Vagina (tissue), 2 donors: ENCODE measurements around the gene ANKRD44.
"Not testable (repeated sequence)": the region's sequence is repeated elsewhere in the genome, so short reads cannot be mapped to it uniquely, and the experiment has no call there.

Experiments used
- POLR2A ChIP-seq, 2 donors: fragments of 450-650 bp; IDR thresholded peaks; one replicate each; pipeline ENCODE4 v1.6.1; 2017; ENCODE audit warnings: antibody characterized with exemption in 2 of 2, mild to moderate bottlenecking in 2 of 2, moderate library complexity in 2 of 2
- TF ChIP-seq, protein P1 (sequence below), 3 experiments: fragments of 450-650 bp in 2 of 3; fragments of 200-600 bp in 1 of 3; sonication (generic) in 1 of 3; IDR thresholded peaks; one replicate each; pipeline ENCODE4 v1.5.1; 2017 to 2019; ENCODE audit warnings: antibody characterized with exemption in 3 of 3, mild to moderate bottlenecking in 2 of 3, moderate library complexity in 2 of 3

DNA sequence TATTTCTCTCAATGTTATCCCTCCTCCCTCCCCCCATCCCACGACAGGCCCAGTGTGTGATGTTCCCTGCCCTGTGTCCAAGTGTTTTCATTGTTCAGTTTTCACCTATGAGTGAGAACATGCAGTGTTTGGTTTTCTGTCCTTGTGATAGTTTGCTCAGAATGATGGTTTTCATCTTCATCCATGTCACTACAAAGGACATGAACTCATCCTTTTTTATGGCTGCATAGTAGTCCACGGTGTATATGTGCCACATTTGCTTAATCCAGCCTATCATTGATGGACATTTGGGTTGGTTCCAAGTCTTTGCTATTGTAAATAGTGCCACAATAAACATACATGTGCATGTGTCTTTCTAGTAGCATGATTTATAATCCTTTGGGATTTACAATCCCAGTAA lies 289.7 kb downstream of the ANKRD44 start:
- TF ChIP-seq POLR2A (IDR thresholded peaks at IDR 0.05): not testable (repeated sequence)
- TF ChIP-seq, protein P1, sequence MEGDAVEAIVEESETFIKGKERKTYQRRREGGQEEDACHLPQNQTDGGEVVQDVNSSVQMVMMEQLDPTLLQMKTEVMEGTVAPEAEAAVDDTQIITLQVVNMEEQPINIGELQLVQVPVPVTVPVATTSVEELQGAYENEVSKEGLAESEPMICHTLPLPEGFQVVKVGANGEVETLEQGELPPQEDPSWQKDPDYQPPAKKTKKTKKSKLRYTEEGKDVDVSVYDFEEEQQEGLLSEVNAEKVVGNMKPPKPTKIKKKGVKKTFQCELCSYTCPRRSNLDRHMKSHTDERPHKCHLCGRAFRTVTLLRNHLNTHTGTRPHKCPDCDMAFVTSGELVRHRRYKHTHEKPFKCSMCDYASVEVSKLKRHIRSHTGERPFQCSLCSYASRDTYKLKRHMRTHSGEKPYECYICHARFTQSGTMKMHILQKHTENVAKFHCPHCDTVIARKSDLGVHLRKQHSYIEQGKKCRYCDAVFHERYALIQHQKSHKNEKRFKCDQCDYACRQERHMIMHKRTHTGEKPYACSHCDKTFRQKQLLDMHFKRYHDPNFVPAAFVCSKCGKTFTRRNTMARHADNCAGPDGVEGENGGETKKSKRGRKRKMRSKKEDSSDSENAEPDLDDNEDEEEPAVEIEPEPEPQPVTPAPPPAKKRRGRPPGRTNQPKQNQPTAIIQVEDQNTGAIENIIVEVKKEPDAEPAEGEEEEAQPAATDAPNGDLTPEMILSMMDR (IDR thresholded peaks at IDR 0.05): not testable (repeated sequence)
